RWPE2 (cell line): Measurements from ENCODE around the gene TFCP2.
A peak's percentile ranks its signal among the peaks of the same experiment; 100 is the strongest.

Experiments used
- ATAC-seq: fragments of 200-7000 bp; cut with Tn5 transposase; 3 replicates; pipeline ENCODE4 v1.9.1; 2021; ENCODE audit warnings: low read depth
- DNase-seq: peaks from one replicate; pipeline ENCODE4 v3.0.0-alpha.2; 2020; ENCODE audit warnings: low spot score
- H3K27ac ChIP-seq: fragments of 450-650 bp; 2 replicates; pipeline ENCODE4 v1.5.1; 2017; ENCODE audit warnings: mild to moderate bottlenecking; ENCODE audit not compliant: poor library complexity, severe bottlenecking
- H3K27me3 ChIP-seq: fragments of 250-450 bp; sonication (Bioruptor Pico); 2 replicates; pipeline ENCODE4 v1.5.1; 2021; ENCODE audit warnings: mild to moderate bottlenecking, moderate library complexity; ENCODE audit not compliant: insufficient read depth, poor library complexity, severe bottlenecking
- H3K36me3 ChIP-seq: fragments of 250-450 bp; sonication (Bioruptor Pico); 2 replicates; pipeline ENCODE4 v1.5.1; 2020; ENCODE audit warnings: low read depth, mild to moderate bottlenecking, moderate library complexity
- H3K4me1 ChIP-seq: fragments of 250-450 bp; sonication (Bioruptor Pico); 2 replicates; pipeline ENCODE4 v1.5.1; 2021; ENCODE audit warnings: mild to moderate bottlenecking, moderate library complexity; ENCODE audit not compliant: insufficient read depth, poor library complexity, severe bottlenecking
- H3K4me3 ChIP-seq: fragments of 250-450 bp; sonication (Bioruptor Pico); 2 replicates; pipeline ENCODE4 v1.5.1; 2021; ENCODE audit warnings: mild to moderate bottlenecking, moderate library complexity; ENCODE audit not compliant: severe bottlenecking
- H3K9me3 ChIP-seq: fragments of 250-450 bp; sonication (Bioruptor Pico); 2 replicates; pipeline ENCODE4 v1.5.1; 2021; ENCODE audit warnings: mild to moderate bottlenecking, moderate library complexity; ENCODE audit not compliant: severe bottlenecking
- TF ChIP-seq, protein P1 (sequence below): fragments of 450-650 bp; IDR thresholded peaks from one replicate; pipeline ENCODE4 v1.5.1; 2017; ENCODE audit warnings: mild to moderate bottlenecking, moderate library complexity; ENCODE audit not compliant: poor library complexity, severe bottlenecking

TFCP2 gene

GRCh38 chr12:51076236-51076930 is 96.6 kb downstream of the TFCP2 start:
- no peaks in the 10 kb centered on the region for H3K27me3 ChIP-seq
- DNase-seq (no peak), ATAC-seq (no peak)
- peaks cover 28% of the 10 kb centered on the region for H3K36me3 ChIP-seq
- no peak overlapping the region for H3K27ac ChIP-seq
- no peak overlapping the region for H3K4me3 ChIP-seq
- no peaks in the 10 kb centered on the region for H3K9me3 ChIP-seq
- no peaks in the 10 kb centered on the region for H3K4me1 ChIP-seq
- TF ChIP-seq, protein P1, sequence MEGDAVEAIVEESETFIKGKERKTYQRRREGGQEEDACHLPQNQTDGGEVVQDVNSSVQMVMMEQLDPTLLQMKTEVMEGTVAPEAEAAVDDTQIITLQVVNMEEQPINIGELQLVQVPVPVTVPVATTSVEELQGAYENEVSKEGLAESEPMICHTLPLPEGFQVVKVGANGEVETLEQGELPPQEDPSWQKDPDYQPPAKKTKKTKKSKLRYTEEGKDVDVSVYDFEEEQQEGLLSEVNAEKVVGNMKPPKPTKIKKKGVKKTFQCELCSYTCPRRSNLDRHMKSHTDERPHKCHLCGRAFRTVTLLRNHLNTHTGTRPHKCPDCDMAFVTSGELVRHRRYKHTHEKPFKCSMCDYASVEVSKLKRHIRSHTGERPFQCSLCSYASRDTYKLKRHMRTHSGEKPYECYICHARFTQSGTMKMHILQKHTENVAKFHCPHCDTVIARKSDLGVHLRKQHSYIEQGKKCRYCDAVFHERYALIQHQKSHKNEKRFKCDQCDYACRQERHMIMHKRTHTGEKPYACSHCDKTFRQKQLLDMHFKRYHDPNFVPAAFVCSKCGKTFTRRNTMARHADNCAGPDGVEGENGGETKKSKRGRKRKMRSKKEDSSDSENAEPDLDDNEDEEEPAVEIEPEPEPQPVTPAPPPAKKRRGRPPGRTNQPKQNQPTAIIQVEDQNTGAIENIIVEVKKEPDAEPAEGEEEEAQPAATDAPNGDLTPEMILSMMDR, result no peak

- TF ChIP-seq, protein P1, result no peak
- H3K36me3 ChIP-seq, result peaks cover 34% of the 10 kb centered on the region
- no peak for DNase-seq
Observed at GRCh38 chr12:51075390-51075789, 97.5 kb downstream of the TFCP2 start.

GRCh38 chr12:51071663-51072062 is 101.3 kb downstream of the TFCP2 start:
- H3K4me3 ChIP-seq, result no peak overlapping the region
- ATAC-seq (no peak), DNase-seq (no peak)
- no peaks in the 10 kb centered on the region for H3K27me3 ChIP-seq
- TF ChIP-seq, protein P1, result no peak
- H3K4me1 ChIP-seq, result peaks cover 11% of the 10 kb centered on the region
- H3K27ac ChIP-seq, result no peak overlapping the region
- peaks cover 59% of the 10 kb centered on the region for H3K36me3 ChIP-seq
- H3K9me3 ChIP-seq, result no peaks in the 10 kb centered on the region

More at GRCh38 chr12:51075390-51075789, 97.5 kb downstream of the TFCP2 start:
- no peak overlapping the region for H3K4me3 ChIP-seq
- no peak overlapping the region for H3K27ac ChIP-seq
- peaks cover 2% of the 10 kb centered on the region for H3K4me1 ChIP-seq
- no peaks in the 10 kb centered on the region for H3K27me3 ChIP-seq
- ATAC-seq, result no peak
- H3K9me3 ChIP-seq, result no peaks in the 10 kb centered on the region

GRCh38 chr12:51070004-51070403 is 102.9 kb downstream of the TFCP2 start:
- no peaks in the 10 kb centered on the region for H3K27me3 ChIP-seq
- TF ChIP-seq, protein P1, result no peak
- peak; percentile 90 for ATAC-seq
- DNase-seq, result no peak
- H3K36me3 ChIP-seq, result peaks cover 73% of the 10 kb centered on the region
- H3K4me3 ChIP-seq, result no peak overlapping the region
- peaks cover 11% of the 10 kb centered on the region for H3K4me1 ChIP-seq
- no peaks in the 10 kb centered on the region for H3K9me3 ChIP-seq
- H3K27ac ChIP-seq, result peak overlapping the region; percentile 33

- Histone ChIP-seq H3K27ac (no peak overlapping the region), H3K9me3 (no peaks in the 10 kb centered on the region), H3K4me1 (peaks cover 11% of the 10 kb centered on the region), H3K27me3 (no peaks in the 10 kb centered on the region), H3K4me3 (no peak overlapping the region), H3K36me3 (peaks cover 78% of the 10 kb centered on the region)
- DNase-seq, result no peak
- TF ChIP-seq, protein P1, result no peak
- ATAC-seq, result no peak
Observed at GRCh38 chr12:51067771-51068170, 105.2 kb downstream of the TFCP2 start.
